Esophagus muscularis mucosa (tissue), 3 donors: Measurements from ENCODE around the gene ZSCAN21.

ENCODE experiments used
- CTCF ChIP-seq, 3 experiments: fragments of 200-600 bp in 2 of 3; fragments of 450-650 bp in 1 of 3; sonication (generic) in 2 of 3; IDR thresholded peaks; one replicate each; pipeline ENCODE4 v1.5.1; 2017 to 2019; ENCODE audit warnings: antibody characterized with exemption in 3 of 3, mild to moderate bottlenecking in 2 of 3, moderate library complexity in 1 of 3
- EP300 ChIP-seq: sonication (generic); formaldehyde crosslinking; IDR thresholded peaks from one replicate; pipeline ENCODE4 v1.6.1; 2017; ENCODE audit warnings: antibody characterized with exemption

GRCh38 chr7:100048680-100049079 lies 894 bp upstream of the ZSCAN21 start:
- TF ChIP-seq CTCF (IDR thresholded peaks at IDR 0.05) (no peak), EP300 (no peak)
